A549 (cell line): ENCODE data around the gene NTRK3. TPM values are rescaled to one million over a fixed set of nuclear protein-coding genes. Genes with fewer than 3 reads are reported as not detected.

Experiments used
- ATAC-seq, 2 experiments: fragments of 200-7000 bp in 1 of 2; fragments of >200 bp in 1 of 2; cut with Nextera tagmentation in 1 of 2; cut with Tn5 transposase in 1 of 2; 3 replicates each; pipeline versions ENCODE4 v1.8.0 to v1.9.1; 2018 to 2020; ENCODE audit warnings: mild to moderate bottlenecking in 1 of 2, moderate library complexity in 1 of 2
- CTCF ChIA-PET: fragments of 300-600 bp; sonication (Branson Sonifier 250); formaldehyde crosslinking; extraction: SDS; loops from one replicate; lab custom pipeline; 2021; ENCODE audit warnings: antibody characterized with exemption, inconsistent platforms; lab: Yijun Ruan, JAX
- POLR2A ChIA-PET: fragments of 350-600 bp; formaldehyde crosslinking; extraction: SDS; loops from one replicate; lab custom pipeline; 2021; ENCODE audit warnings: antibody characterized with exemption, inconsistent platforms; lab: Yijun Ruan, JAX
- DNase-seq, 2 experiments: peaks; one replicate each; pipeline versions ENCODE4 v3.0.0 to v3.0.0-alpha.2; 2011 to 2016; ENCODE audit warnings: low read depth in 1 of 2, low spot score in 1 of 2
- FAIRE-seq: peaks from 2 replicates; lab custom pipeline; 2011; peaks lifted over from hg19 to GRCh38; lab: Jason Lieb, UNC
- H3K27ac ChIP-seq, 2 experiments: fragments of >200 bp; sonication (Bioruptor Twin); formaldehyde crosslinking; 3 replicates each; pipeline ENCODE4 v1.5.1; 2016 to 2017
- H3K4me1 ChIP-seq: fragments of >200 bp; sonication (Bioruptor Twin); formaldehyde crosslinking; 3 replicates; pipeline ENCODE4 v1.6.1; 2016
- H3K4me2 ChIP-seq: fragments of >200 bp; sonication (Bioruptor Twin); formaldehyde crosslinking; 3 replicates; pipeline ENCODE4 v1.6.1; 2016
- H3K4me3 ChIP-seq: fragments of >200 bp; sonication (Bioruptor Twin); formaldehyde crosslinking; 3 replicates; pipeline ENCODE4 v1.5.1; 2016
- H3K9me3 ChIP-seq: fragments of >200 bp; sonication (Bioruptor Twin); formaldehyde crosslinking; 3 replicates; pipeline ENCODE4 v1.6.1; 2016
- ATOH8 ChIP-seq: fragments of 250-450 bp; sonication (Bioruptor Pico); IDR thresholded peaks from 2 replicates; pipeline ENCODE4 v1.5.0; 2020; ENCODE audit warnings: low read depth, mild to moderate bottlenecking, moderate library complexity
- BCL3 ChIP-seq: fragments of >200 bp; sonication (Bioruptor Twin); formaldehyde crosslinking; IDR thresholded peaks from 3 replicates; pipeline ENCODE4 v1.6.1; 2016
- CBX2 ChIP-seq: fragments of 200-600 bp; sonication (generic); IDR thresholded peaks from 2 replicates; pipeline ENCODE4 v1.6.1; 2016; ENCODE audit warnings: low read depth, mild to moderate bottlenecking, borderline replicate concordance
- CTCF ChIP-seq: fragments of >200 bp; sonication (Bioruptor Twin); formaldehyde crosslinking; IDR thresholded peaks from 3 replicates; pipeline ENCODE4 v1.5.1; 2016
- ELK1 ChIP-seq: fragments of 150-350 bp; IDR thresholded peaks from 2 replicates; pipeline ENCODE4 v1.6.1; 2014; ENCODE audit warnings: low read depth, mild to moderate bottlenecking, low read length
- ESRRA ChIP-seq: fragments of 150-350 bp; IDR thresholded peaks from 2 replicates; pipeline ENCODE4 v1.6.1; 2014; ENCODE audit warnings: mild to moderate bottlenecking, low read length, borderline replicate concordance
- FOSL2 ChIP-seq, 2 experiments: fragments of 450-650 bp in 1 of 2; fragments of >200 bp in 1 of 2; sonication (Bioruptor Twin) in 1 of 2; formaldehyde crosslinking; IDR thresholded peaks; 2 replicates each; pipeline versions ENCODE4 v1.5.0 to v1.6.1; 2016 to 2020; ENCODE audit warnings: mild to moderate bottlenecking in 1 of 2, moderate library complexity in 1 of 2
- GATA3 ChIP-seq: IDR thresholded peaks from 2 replicates; pipeline ENCODE4 v1.6.1; 2012; ENCODE audit warnings: borderline replicate concordance
- HDAC2 ChIP-seq: fragments of 200-600 bp; sonication (generic); IDR thresholded peaks from 2 replicates; pipeline ENCODE4 v1.6.1; 2016
- HMGXB4 ChIP-seq: fragments of 250-450 bp; sonication (Bioruptor Pico); IDR thresholded peaks from 2 replicates; pipeline ENCODE4 v1.5.0; 2021; ENCODE audit warnings: mild to moderate bottlenecking, moderate library complexity, borderline replicate concordance
- HOXB5 ChIP-seq: fragments of 250-450 bp; sonication (Bioruptor Pico); IDR thresholded peaks from 2 replicates; pipeline ENCODE4 v1.5.0; 2020; ENCODE audit warnings: mild to moderate bottlenecking, moderate library complexity
- KDM1A ChIP-seq: fragments of 200-600 bp; sonication (generic); IDR thresholded peaks from 2 replicates; pipeline ENCODE4 v1.6.1; 2016; ENCODE audit warnings: low read depth, mild to moderate bottlenecking
- MAX ChIP-seq: IDR thresholded peaks from 2 replicates; pipeline ENCODE4 v1.6.1; 2012
- NPAS2 ChIP-seq: fragments of 250-450 bp; sonication (Bioruptor Pico); IDR thresholded peaks from 2 replicates; pipeline ENCODE4 v1.8.0; 2022; ENCODE audit warnings: mild to moderate bottlenecking, moderate library complexity, borderline replicate concordance
- SMC3 ChIP-seq: fragments of >200 bp; sonication (Bioruptor Twin); formaldehyde crosslinking; IDR thresholded peaks from 3 replicates; pipeline ENCODE4 v1.6.1; 2018; ENCODE audit warnings: inconsistent platforms
- WGBS: methylation state at CpG from one replicate; pipeline ENCODE4 v1.1.6; 2017; ENCODE audit errors: missing lambda C conversion rate; 5-methylcytosine and 5-hydroxymethylcytosine counted together
- polyA plus RNA-seq, 4 experiments: library from polyadenylated mRNA; depleted of rRNA in 3 of 4; stranded (reverse); fragments of >200 nt; fragmentation: RNase III in 1 of 4; extraction: RNeasy Plus Mini Kit Qiagen cat#74134 plus additional on column Dnase treatment in 1 of 4; gene quantifications; 2 replicates in 3 of 4; 3 replicates in 1 of 4; pipeline ENCODE4 v1.2.3, GENCODE V29; 2011 to 2017

Gene NTRK3
- polyA plus RNA-seq, 2 of the 4 experiments (the other 2 are of a cell fraction): 55.0 to 55.2 TPM

- TF ChIP-seq ESRRA (no peak), GATA3 (no peak), ELK1 (no peak), CBX2 (no peak), ATOH8 (CRISPR knock-in tag) (no peak), KDM1A (no peak), NPAS2 (no peak), SMC3 (no peak), FOSL2 (IDR thresholded peaks at IDR 0.05) (no peak), FOSL2 (CRISPR knock-in tag; IDR thresholded peaks at IDR 0.05) (no peak), HOXB5 (CRISPR knock-in tag) (no peak), BCL3 (no peak), MAX (no peak), HMGXB4 (CRISPR knock-in tag) (no peak), HDAC2 (no peak)
- ATAC-seq (no peak), DNase-seq (no peak), FAIRE-seq (no peak)
- no peak overlapping the region for H3K27ac ChIP-seq
- no peaks in the 10 kb centered on the region for H3K4me1 ChIP-seq
- ChIA-PET POLR2A (no interaction called here), CTCF (interaction anchor here (1.3 kb wide), 1 partner anchor 10 kb away, joined by 3 read pairs; no protein-coding TSS in a partner anchor)
- WGBS: 60% methylated on average over 14 of the region's 14 CpGs
- H3K4me2 ChIP-seq: no peak overlapping the region
- no peaks in the 10 kb centered on the region for H3K9me3 ChIP-seq
- H3K4me3 ChIP-seq: no peak overlapping the region
Measured at GRCh38 chr15:88223084-88223483, 33.5 kb downstream of the NTRK3 start.

- CTCF ChIA-PET: interaction anchor here (1.3 to 1.5 kb wide), 3 partner anchors 9 to 228 kb away, joined by 3 to 5 read pairs (median 4); no protein-coding TSS in a partner anchor
- ATAC-seq (no peak), DNase-seq (no peak), FAIRE-seq (no peak)
- no peaks in the 10 kb centered on the region for H3K9me3 ChIP-seq
- POLR2A ChIA-PET: no interaction called here
- no peaks in the 10 kb centered on the region for H3K4me1 ChIP-seq
- TF ChIP-seq CTCF (no peak), FOSL2 (IDR thresholded peaks at IDR 0.05) (no peak), FOSL2 (CRISPR knock-in tag; IDR thresholded peaks at IDR 0.05) (no peak)
- TF ChIP-seq, all 56 proteins: peak for 0
- 45% methylated on average over 6 of the region's 6 CpGs for WGBS
- Histone ChIP-seq H3K4me3 (no peak overlapping the region), H3K27ac (no peak overlapping the region), H3K4me2 (no peak overlapping the region)
Measured at GRCh38 chr15:88221836-88222235, 34.7 kb downstream of the NTRK3 start.
